Measurements from ENCODE around the gene LTK. TPM values are rescaled to one million over a fixed set of nuclear protein-coding genes. Genes with fewer than 3 reads are reported as not detected.

Gene LTK
- total RNA-seq, 4 donors from 2014 or later: 0.57 to 2.8 (median 0.66) TPM

- H3K4me3 ChIP-seq: no peak overlapping the region
- no peak for DNase-seq (ENCODE audit: low spot score in 2 of 2)
- H3K27ac ChIP-seq: no peak overlapping the region
- TF ChIP-seq EP300 (IDR thresholded peaks at IDR 0.05) (no peak), POLR2AphosphoS5 (IDR thresholded peaks at IDR 0.05) (no peak)
- H3K4me1 ChIP-seq: no peaks in the 10 kb centered on the region
- H3K36me3 ChIP-seq: peaks cover 49% of the 10 kb centered on the region
- no peaks in the 10 kb centered on the region for H3K9me3 ChIP-seq
- no peaks in the 10 kb centered on the region for H3K27me3 ChIP-seq
- WGBS: 81% methylated on average over 4 of the region's 4 CpGs
Measured at GRCh38 chr15:41462084-41462795, 51.4 kb downstream of the LTK start.

Other genes with a start within 250 kb of the LTK start
- gene OIP5, start 181.2 kb downstream of the LTK start, total RNA-seq: 1 to 10 TPM in 3 of 4 donors, not detected in 1; 1.4 to 5.5 (median 2.2) TPM
- 10 to 100 TPM; 11.1 to 19.0 (median 15.9) TPM for gene NUSAP1, start 180.9 kb downstream of the LTK start, total RNA-seq
- gene NDUFAF1, start 111.3 kb downstream of the LTK start, total RNA-seq: 10 to 100 TPM; 12.1 to 18.5 (median 12.8) TPM
- 10 to 100 TPM; 22.0 to 66.9 (median 36.1) TPM for gene RTF1, start 96.7 kb downstream of the LTK start, total RNA-seq
- 1 to 10 TPM in 1 of 4 donors, under 1 TPM in 1, not detected in 2; 0.30 to 1.5 TPM for gene ITPKA, start 20.0 kb downstream of the LTK start, total RNA-seq
- 10 to 100 TPM; 21.6 to 50.2 (median 44.3) TPM for gene RPAP1, start 30.4 kb upstream of the LTK start, total RNA-seq
- gene TYRO3, start 45.4 kb upstream of the LTK start, total RNA-seq: 10 to 100 TPM; 19.2 to 39.4 (median 39.0) TPM
- 10 to 100 TPM; 21.0 to 44.7 (median 38.3) TPM for gene MGA, start 146.6 kb upstream of the LTK start, total RNA-seq

Data from suprapubic skin (tissue), 4 donors.